Camera-type eye (tissue), 1 donor: ENCODE data around the gene HDGFL2. TPM values are rescaled to one million over a fixed set of nuclear protein-coding genes. Genes with fewer than 3 reads are reported as not detected.

ENCODE experiments used
- total RNA-seq: library from RNA; depleted of rRNA; stranded (reverse); fragments of >200 nt; gene quantifications from one replicate; pipeline ENCODE4 v1.2.3, GENCODE V29; 2014

The HDGFL2 gene
- total RNA-seq: 53.3 TPM

GRCh38 chr19:4472174-4472974 lies at the start of gene HDGFL2:
TSS of gene HDGFL2 (plus strand) at chr19:4472297. CDS start at chr19:4472351, 54 bp downstream.

GRCh38 chr19:4457654-4458395 lies 14.3 kb upstream of the HDGFL2 start, which contains the start of gene UBXN6:
TSS of gene UBXN6 (minus strand) at chr19:4457794. CDS start at chr19:4457697, 97 bp downstream.

GRCh38 chr19:4518345-4519171 lies 46.5 kb downstream of the HDGFL2 start, which contains the start of gene PLIN4:
TSS of gene PLIN4 (minus strand) at chr19:4518486. CDS start at chr19:4518272, 214 bp downstream.

GRCh38 chr19:4534836-4535658 lies 63.0 kb downstream of the HDGFL2 start, which contains the start of gene PLIN5:
TSS of gene PLIN5 (minus strand) at chr19:4535224. CDS start at chr19:4534074, 1,150 bp downstream.

GRCh38 chr19:4539693-4540581 lies 67.8 kb downstream of the HDGFL2 start, which contains the start of gene LRG1:
TSS of gene LRG1 (minus strand) at chr19:4540036. CDS start at chr19:4540013, 23 bp downstream.

Other genes with a start within 250 kb of the HDGFL2 start
- 0.77 TPM for gene EBI3, start 242.8 kb upstream of the HDGFL2 start, total RNA-seq
- gene YJU2, start 225.2 kb upstream of the HDGFL2 start, total RNA-seq: 23.4 TPM
- gene SHD, start 193.0 kb upstream of the HDGFL2 start, total RNA-seq: 11.7 TPM
- gene TMIGD2, start 169.9 kb upstream of the HDGFL2 start, total RNA-seq: 0.49 TPM
- gene FSD1, start 167.7 kb upstream of the HDGFL2 start, total RNA-seq: 16.4 TPM
- 7.3 TPM for gene STAP2, start 133.5 kb upstream of the HDGFL2 start, total RNA-seq
- 11.1 TPM for gene MPND, start 128.7 kb upstream of the HDGFL2 start, total RNA-seq
- gene SH3GL1, start 71.8 kb upstream of the HDGFL2 start, total RNA-seq: 38.6 TPM
- 12.3 TPM for gene CHAF1A, start 69.7 kb upstream of the HDGFL2 start, total RNA-seq
- 84.2 TPM for gene UBXN6, start 14.5 kb upstream of the HDGFL2 start, total RNA-seq
- 3.1 TPM for gene PLIN4, start 46.2 kb downstream of the HDGFL2 start, total RNA-seq
- 1.8 TPM for gene PLIN5, start 62.9 kb downstream of the HDGFL2 start, total RNA-seq
- 0.99 TPM for gene LRG1, start 67.7 kb downstream of the HDGFL2 start, total RNA-seq
- gene SEMA6B, start 87.4 kb downstream of the HDGFL2 start, total RNA-seq: 13.1 TPM
- gene TNFAIP8L1, start 167.2 kb downstream of the HDGFL2 start, total RNA-seq: 5.5 TPM
- 31.3 TPM for gene MYDGF, start 198.0 kb downstream of the HDGFL2 start, total RNA-seq